ENCODE measurements around the gene COBLL1.

DNA sequence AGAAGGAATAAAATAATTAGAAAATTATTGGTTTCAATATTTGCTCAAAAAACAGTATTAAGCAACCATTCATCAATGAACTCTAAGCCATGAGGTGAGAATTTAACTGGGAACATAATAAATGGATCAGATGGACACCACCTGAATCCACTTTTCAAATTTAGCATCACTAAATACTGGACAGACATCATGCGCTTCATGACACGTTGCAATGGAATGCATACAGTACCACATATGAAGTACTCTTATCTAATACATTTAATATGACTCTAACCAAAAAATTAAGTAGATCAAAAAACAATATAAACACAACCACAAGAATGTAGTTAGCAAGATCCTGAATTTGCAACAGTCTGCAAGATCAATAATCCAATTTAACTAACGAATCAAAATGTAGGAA is 76.6 kb downstream of the COBLL1 start:
- TF ChIP-seq, protein P1, sequence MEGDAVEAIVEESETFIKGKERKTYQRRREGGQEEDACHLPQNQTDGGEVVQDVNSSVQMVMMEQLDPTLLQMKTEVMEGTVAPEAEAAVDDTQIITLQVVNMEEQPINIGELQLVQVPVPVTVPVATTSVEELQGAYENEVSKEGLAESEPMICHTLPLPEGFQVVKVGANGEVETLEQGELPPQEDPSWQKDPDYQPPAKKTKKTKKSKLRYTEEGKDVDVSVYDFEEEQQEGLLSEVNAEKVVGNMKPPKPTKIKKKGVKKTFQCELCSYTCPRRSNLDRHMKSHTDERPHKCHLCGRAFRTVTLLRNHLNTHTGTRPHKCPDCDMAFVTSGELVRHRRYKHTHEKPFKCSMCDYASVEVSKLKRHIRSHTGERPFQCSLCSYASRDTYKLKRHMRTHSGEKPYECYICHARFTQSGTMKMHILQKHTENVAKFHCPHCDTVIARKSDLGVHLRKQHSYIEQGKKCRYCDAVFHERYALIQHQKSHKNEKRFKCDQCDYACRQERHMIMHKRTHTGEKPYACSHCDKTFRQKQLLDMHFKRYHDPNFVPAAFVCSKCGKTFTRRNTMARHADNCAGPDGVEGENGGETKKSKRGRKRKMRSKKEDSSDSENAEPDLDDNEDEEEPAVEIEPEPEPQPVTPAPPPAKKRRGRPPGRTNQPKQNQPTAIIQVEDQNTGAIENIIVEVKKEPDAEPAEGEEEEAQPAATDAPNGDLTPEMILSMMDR (conservative IDR thresholded peaks at IDR 0.05 in 1 of 2, IDR thresholded peaks at IDR 0.05 in 1 of 2; ENCODE audit: low read depth in 1 of 2, low read length in 2 of 2) = no peak
- TF ChIP-seq EZH2 (IDR thresholded peaks at IDR 0.05; ENCODE audit: low read length, missing control alignments) = no peak

Data from fibroblast of lung (primary cell).